Mesendoderm (in vitro differentiated cells): Measurements from ENCODE around the gene S1PR5. TPM values are rescaled to one million over a fixed set of nuclear protein-coding genes. Genes with fewer than 3 reads are reported as not detected.

Source experiments
- DNase-seq: peaks from one replicate; pipeline ENCODE4 v3.0.0; 2013
- H2AK5ac ChIP-seq: 2 replicates; pipeline ENCODE4 v1.6.1; 2013; ENCODE audit warnings: low read length, inconsistent platforms
- H2BK120ac ChIP-seq: 2 replicates; pipeline ENCODE4 v1.6.1; 2013; ENCODE audit warnings: low read depth, mild to moderate bottlenecking, low read length, moderate library complexity, mixed read lengths
- H2BK15ac ChIP-seq: replicated peaks from 2 replicates; pipeline ENCODE4 v1.6.1; 2013; ENCODE audit warnings: low read depth, mild to moderate bottlenecking, moderate library complexity
- H2BK5ac ChIP-seq: 2 replicates; pipeline ENCODE4 v1.6.1; 2013; ENCODE audit warnings: low read length, inconsistent platforms
- H3K18ac ChIP-seq: 2 replicates; pipeline ENCODE4 v1.6.1; 2013; ENCODE audit warnings: mild to moderate bottlenecking, low read length, mixed read lengths
- H3K23ac ChIP-seq: one replicate; pipeline ENCODE4 v1.6.1; 2013; ENCODE audit warnings: low read length
- H3K27ac ChIP-seq: 2 replicates; pipeline ENCODE4 v1.5.1; 2013; ENCODE audit warnings: low read depth, mild to moderate bottlenecking, inconsistent platforms, low read length, moderate library complexity
- H3K27me3 ChIP-seq: 2 replicates; pipeline ENCODE4 v1.6.1; 2013; ENCODE audit warnings: low read length, control low read depth, mild to moderate bottlenecking, inconsistent platforms; ENCODE audit not compliant: insufficient read depth, poor library complexity
- H3K36me3 ChIP-seq: 2 replicates; pipeline ENCODE4 v1.6.1; 2013; ENCODE audit warnings: low read length, inconsistent platforms; ENCODE audit not compliant: control insufficient read depth, insufficient read depth
- H3K4ac ChIP-seq: one replicate; pipeline ENCODE4 v1.6.1; 2013; ENCODE audit warnings: low read depth, mild to moderate bottlenecking, low read length, moderate library complexity
- H3K4me1 ChIP-seq: 2 replicates; pipeline ENCODE4 v1.6.1; 2013; ENCODE audit warnings: low read depth, low read length, inconsistent platforms; ENCODE audit not compliant: control insufficient read depth
- H3K4me2 ChIP-seq: 2 replicates; pipeline ENCODE4 v1.6.1; 2013; ENCODE audit warnings: low read length
- H3K4me3 ChIP-seq: 2 replicates; pipeline ENCODE4 v1.5.1; 2013; ENCODE audit warnings: mild to moderate bottlenecking, low read length
- H3K56ac ChIP-seq: one replicate; pipeline ENCODE4 v1.6.1; 2013; ENCODE audit warnings: low read length
- H3K79me1 ChIP-seq: 2 replicates; pipeline ENCODE4 v1.6.1; 2013; ENCODE audit warnings: low read length, inconsistent platforms
- H3K79me2 ChIP-seq: 2 replicates; pipeline ENCODE4 v1.6.1; 2013; ENCODE audit warnings: mild to moderate bottlenecking, low read length; ENCODE audit not compliant: control insufficient read depth, insufficient read depth
- H3K9ac ChIP-seq: 2 replicates; pipeline ENCODE4 v1.6.1; 2013; ENCODE audit warnings: low read length, inconsistent platforms
- H4K5ac ChIP-seq: one replicate; pipeline ENCODE4 v1.6.1; 2013; ENCODE audit warnings: low read length
- H4K8ac ChIP-seq: one replicate; pipeline ENCODE4 v1.6.1; 2013; ENCODE audit warnings: low read depth, mild to moderate bottlenecking, control low read depth, low read length, moderate library complexity
- WGBS: extraction: QIAGEN DNeasy Blood & Tissue Kit; methylation state at CpG from one replicate; pipeline ENCODE4 v1.1.7; 2013; ENCODE audit warnings: low lambda C conversion rate, missing lambda C conversion rate; ENCODE audit not compliant: insufficient coverage; ENCODE audit errors: extremely low coverage; 5-methylcytosine and 5-hydroxymethylcytosine counted together
- polyA plus RNA-seq, 2 experiments: library from polyadenylated mRNA; stranded (reverse); fragments of 200-250 nt; gene quantifications; one replicate each; pipeline ENCODE4 v1.2.3, GENCODE V29; 2013

Gene S1PR5, protein sequence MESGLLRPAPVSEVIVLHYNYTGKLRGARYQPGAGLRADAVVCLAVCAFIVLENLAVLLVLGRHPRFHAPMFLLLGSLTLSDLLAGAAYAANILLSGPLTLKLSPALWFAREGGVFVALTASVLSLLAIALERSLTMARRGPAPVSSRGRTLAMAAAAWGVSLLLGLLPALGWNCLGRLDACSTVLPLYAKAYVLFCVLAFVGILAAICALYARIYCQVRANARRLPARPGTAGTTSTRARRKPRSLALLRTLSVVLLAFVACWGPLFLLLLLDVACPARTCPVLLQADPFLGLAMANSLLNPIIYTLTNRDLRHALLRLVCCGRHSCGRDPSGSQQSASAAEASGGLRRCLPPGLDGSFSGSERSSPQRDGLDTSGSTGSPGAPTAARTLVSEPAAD
- 2.4 TPM for polyA plus RNA-seq (2013, experiment 1 of 2)
- 2.4 TPM for polyA plus RNA-seq (2013, experiment 2 of 2)

DNA sequence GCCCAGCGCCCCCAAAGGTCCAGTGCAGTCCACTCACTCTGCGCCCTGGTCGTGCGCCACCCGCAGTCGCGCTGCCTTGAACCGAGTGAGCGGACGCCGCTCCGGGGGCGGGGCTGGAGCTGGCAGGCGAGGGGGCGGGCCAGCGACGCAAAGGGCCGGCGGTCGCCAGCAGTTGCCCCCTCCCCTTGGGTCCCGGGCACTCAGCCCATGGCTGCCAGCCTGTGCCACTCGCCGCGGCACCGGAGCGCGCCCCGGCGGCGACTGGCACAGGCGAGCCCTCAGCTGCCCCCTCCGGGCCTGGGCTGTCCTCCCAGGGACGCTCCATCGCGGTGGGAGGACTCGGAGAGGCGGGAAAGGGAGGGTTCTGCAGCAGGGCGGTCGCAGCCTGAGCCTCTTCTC is at the start of gene S1PR5:
Gene S1PR5 (minus strand): TSS at position 87 of the 399 bp plus-strand sequence. CDS start 2,436 bp downstream, outside the sequence.
- H3K4me2 ChIP-seq: peak within 1 kb of the TSS; percentile 45
- peak; percentile 58 for DNase-seq
- H2BK120ac ChIP-seq: no peak within 1 kb of the TSS
- H4K5ac ChIP-seq: no peak within 1 kb of the TSS
- no peak within 1 kb of the TSS for H2BK15ac ChIP-seq
- H3K79me2 ChIP-seq: no peaks in the 10 kb centered on the region
- H3K23ac ChIP-seq: no peak within 1 kb of the TSS
- no CpG with 5 or more reads among the region's 39 CpGs for WGBS
- H3K27me3 ChIP-seq: no peaks in the 10 kb centered on the region
- H3K79me1 ChIP-seq: no peaks in the 10 kb centered on the region
- peaks cover 3% of the 10 kb centered on the region for H3K4me1 ChIP-seq
- H3K36me3 ChIP-seq: no peaks in the 10 kb centered on the region
- no peak within 1 kb of the TSS for H3K4ac ChIP-seq
- H2AK5ac ChIP-seq: no peak within 1 kb of the TSS
- no peak within 1 kb of the TSS for H4K8ac ChIP-seq
- H3K56ac ChIP-seq: peak within 1 kb of the TSS; percentile 93
- H3K27ac ChIP-seq: no peak within 1 kb of the TSS
- H3K4me3 ChIP-seq: peak within 1 kb of the TSS; percentile 73
- no peak within 1 kb of the TSS for H2BK5ac ChIP-seq
- peak within 1 kb of the TSS; percentile 12 for H3K18ac ChIP-seq
- H3K9ac ChIP-seq: peak within 1 kb of the TSS; percentile 83

DNA sequence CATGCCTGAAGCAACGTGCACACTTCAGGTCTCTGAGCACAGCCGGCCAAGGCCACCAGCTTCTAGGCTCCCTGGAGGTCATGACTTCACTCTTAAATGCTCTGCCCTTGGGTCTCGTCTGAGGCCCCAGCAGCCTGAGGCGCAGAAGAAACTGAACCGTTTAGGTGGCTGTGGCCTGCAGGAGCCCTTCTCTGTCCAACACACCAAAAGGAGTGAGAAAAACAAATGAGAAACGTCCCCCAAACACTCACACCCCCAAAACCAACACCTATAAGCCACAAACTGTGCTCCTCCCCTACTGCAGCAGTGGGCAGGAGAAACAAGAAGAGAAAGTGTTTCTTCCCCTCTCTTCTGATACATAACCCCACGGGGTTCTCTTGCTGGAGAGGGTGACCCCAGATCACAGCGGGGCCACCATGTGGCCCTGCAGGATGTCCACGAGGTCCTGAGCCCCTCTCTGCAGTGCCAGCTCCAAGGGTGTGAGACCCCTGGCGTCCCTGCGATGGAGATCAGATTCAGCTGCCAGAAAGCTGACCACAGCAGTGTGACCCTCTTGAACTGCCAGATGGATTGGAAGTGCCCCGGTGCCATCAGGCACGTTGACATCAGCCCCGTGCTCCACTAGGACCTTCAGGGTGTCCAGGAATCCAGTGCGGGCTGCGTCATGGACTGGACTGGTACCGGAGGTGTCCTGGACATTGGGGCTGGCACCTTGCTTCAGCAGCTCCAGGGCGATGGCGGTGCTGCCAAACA is 49.6 kb upstream of the S1PR5 start:
- no peak overlapping the region for H2BK120ac ChIP-seq
- H3K79me2 ChIP-seq: peaks cover 3% of the 10 kb centered on the region
- H2BK5ac ChIP-seq: no peak overlapping the region
- H4K8ac ChIP-seq: no peak overlapping the region
- no peaks in the 10 kb centered on the region for H3K36me3 ChIP-seq
- H4K5ac ChIP-seq: no peak overlapping the region
- no CpG with 5 or more reads among the region's 19 CpGs for WGBS
- no peak overlapping the region for H2AK5ac ChIP-seq
- no peaks in the 10 kb centered on the region for H3K27me3 ChIP-seq
- peaks cover 3% of the 10 kb centered on the region for H3K79me1 ChIP-seq
- H3K4me2 ChIP-seq: no peak overlapping the region
- H2BK15ac ChIP-seq: no peak overlapping the region
- H3K18ac ChIP-seq: no peak overlapping the region
- no peak overlapping the region for H3K9ac ChIP-seq
- DNase-seq: no peak
- H3K56ac ChIP-seq: no peak overlapping the region
- no peak overlapping the region for H3K23ac ChIP-seq
- H3K27ac ChIP-seq: no peak overlapping the region
- H3K4me3 ChIP-seq: no peak overlapping the region
- H3K4me1 ChIP-seq: peaks cover 2% of the 10 kb centered on the region
- no peak overlapping the region for H3K4ac ChIP-seq

DNA sequence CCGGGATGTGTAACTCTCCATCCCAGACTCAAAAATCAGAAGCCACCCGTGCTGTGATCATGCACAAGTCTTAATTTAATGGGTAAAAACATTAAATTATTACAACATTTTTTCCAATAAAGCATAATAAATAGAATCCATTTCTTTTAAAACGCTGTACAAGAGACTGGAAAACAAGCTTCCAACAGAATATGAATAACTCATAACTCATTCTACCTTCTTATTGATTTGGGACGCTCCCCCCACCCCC is 49.1 kb upstream of the S1PR5 start:
- Histone ChIP-seq H3K4ac (no peak overlapping the region), H3K36me3 (no peaks in the 10 kb centered on the region), H2BK120ac (no peak overlapping the region), H4K5ac (no peak overlapping the region), H3K27ac (no peak overlapping the region), H3K79me1 (peaks cover 3% of the 10 kb centered on the region), H2BK5ac (no peak overlapping the region), H4K8ac (no peak overlapping the region), H3K56ac (peak overlapping the region; percentile 74), H3K4me2 (peak overlapping the region; percentile 71), H2AK5ac (no peak overlapping the region), H3K9ac (peak overlapping the region; percentile 53), H3K18ac (no peak overlapping the region), H3K4me1 (peaks cover 2% of the 10 kb centered on the region), H3K27me3 (no peaks in the 10 kb centered on the region), H3K23ac (no peak overlapping the region), H2BK15ac (no peak overlapping the region), H3K4me3 (peak overlapping the region; percentile 28), H3K79me2 (peaks cover 3% of the 10 kb centered on the region)
- no peak for DNase-seq
- WGBS: no CpG with 5 or more reads among the region's 4 CpGs

DNA sequence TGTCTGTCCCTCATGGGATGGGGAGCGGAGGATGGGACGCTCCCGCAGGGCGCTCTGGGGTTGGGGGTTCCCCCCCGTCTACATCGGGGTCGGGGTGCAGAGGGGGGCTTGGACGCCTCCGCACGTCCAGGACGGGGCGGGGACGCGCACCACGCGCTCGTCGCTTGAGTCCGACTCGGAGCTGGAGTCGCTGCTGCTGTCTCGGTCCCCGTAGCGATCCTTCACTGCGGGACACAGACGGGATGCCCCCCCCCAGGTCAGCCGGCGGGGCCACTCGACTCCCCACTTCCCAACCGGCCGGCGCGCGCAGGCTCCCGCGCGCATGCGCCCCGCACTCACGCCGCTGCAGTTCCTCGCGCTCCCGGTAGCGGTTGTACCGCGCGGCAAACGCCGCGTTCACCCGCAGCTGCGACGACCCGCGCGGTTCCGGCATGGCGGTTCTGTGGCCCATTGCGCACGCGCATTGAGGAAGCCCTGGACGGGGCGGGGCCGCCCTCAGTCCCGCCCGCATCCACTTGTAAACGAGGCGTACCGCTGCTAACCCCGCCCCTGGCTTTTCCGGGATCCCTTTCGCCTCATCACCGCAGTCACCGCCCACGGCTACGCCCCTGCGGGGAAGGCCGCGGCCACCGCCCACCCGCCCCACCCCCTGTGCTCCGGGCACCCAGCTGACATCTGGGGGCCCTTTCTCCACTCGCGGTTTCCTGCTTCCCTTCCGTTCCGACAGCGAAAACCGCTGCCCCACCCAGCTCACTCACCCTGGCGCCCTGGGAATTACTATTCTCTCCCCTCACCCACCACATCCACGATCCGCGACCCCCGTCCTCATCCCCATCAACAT is 48.5 kb upstream of the S1PR5 start, which contains the start of gene KRI1:
Gene KRI1 (minus strand): TSS at position 444 of the 841 bp plus-strand sequence. CDS start 11 bp downstream, at position 433.
- peak; percentile 96 for DNase-seq
- H3K4me1 ChIP-seq: peaks cover 2% of the 10 kb centered on the region
- no peaks in the 10 kb centered on the region for H3K27me3 ChIP-seq
- no peak within 1 kb of the TSS for H2BK15ac ChIP-seq
- H4K5ac ChIP-seq: no peak within 1 kb of the TSS
- peak within 1 kb of the TSS; percentile 80 for H3K23ac ChIP-seq
- no peak within 1 kb of the TSS for H4K8ac ChIP-seq
- H2BK5ac ChIP-seq: no peak within 1 kb of the TSS
- H3K9ac ChIP-seq: peak within 1 kb of the TSS; percentile 95
- peak within 1 kb of the TSS; percentile 82 for H3K4ac ChIP-seq
- no CpG with 5 or more reads among the region's 94 CpGs for WGBS
- peak within 1 kb of the TSS; percentile 80 for H3K18ac ChIP-seq
- no peak within 1 kb of the TSS for H2BK120ac ChIP-seq
- no peak within 1 kb of the TSS for H2AK5ac ChIP-seq
- H3K79me1 ChIP-seq: peaks cover 3% of the 10 kb centered on the region
- peak within 1 kb of the TSS; percentile 91 for H3K27ac ChIP-seq
- H3K79me2 ChIP-seq: peaks cover 3% of the 10 kb centered on the region
- no peaks in the 10 kb centered on the region for H3K36me3 ChIP-seq
- H3K4me3 ChIP-seq: peak within 1 kb of the TSS; percentile 83
- peak within 1 kb of the TSS; percentile 80 for H3K4me2 ChIP-seq
- peak within 1 kb of the TSS; percentile 97 for H3K56ac ChIP-seq

DNA sequence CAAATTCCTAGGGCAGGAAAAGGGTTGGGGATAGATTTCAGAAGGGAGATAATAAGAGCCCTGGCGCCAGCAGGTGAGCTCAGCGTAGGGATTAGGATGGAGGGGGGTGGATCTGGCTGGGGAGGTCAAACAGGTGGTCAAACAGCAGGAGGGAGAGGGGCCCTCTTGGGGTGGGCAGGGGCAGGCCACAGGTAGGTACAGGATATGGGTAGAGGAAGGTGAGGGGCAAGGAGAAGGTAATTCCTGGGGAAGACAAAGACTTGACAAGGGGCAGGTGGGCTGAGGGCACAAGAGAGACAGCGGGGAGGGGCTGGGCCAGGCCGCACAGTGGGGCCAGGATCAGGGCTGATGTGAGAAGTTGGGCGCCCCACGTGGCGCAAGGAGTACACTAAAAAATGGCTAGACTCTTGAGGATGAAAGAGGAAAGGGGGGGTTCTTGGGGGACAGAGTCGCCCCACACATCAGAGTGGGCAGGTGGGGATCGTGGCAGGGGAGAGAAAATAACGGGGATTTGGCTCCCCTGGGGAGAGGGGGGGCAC is 47.9 kb upstream of the S1PR5 start:
- H3K4me2 ChIP-seq: peak overlapping the region; percentile 80
- H3K4me3 ChIP-seq: peak overlapping the region; percentile 83
- peak overlapping the region; percentile 80 for H3K23ac ChIP-seq
- no peak overlapping the region for H2BK5ac ChIP-seq
- no peak overlapping the region for H4K5ac ChIP-seq
- no peaks in the 10 kb centered on the region for H3K27me3 ChIP-seq
- peaks cover 3% of the 10 kb centered on the region for H3K36me3 ChIP-seq
- peak overlapping the region; percentile 82 for H3K4ac ChIP-seq
- peak; percentile 77 for DNase-seq
- H2AK5ac ChIP-seq: no peak overlapping the region
- WGBS: no CpG with 5 or more reads among the region's 10 CpGs
- H3K56ac ChIP-seq: peak overlapping the region; percentile 97
- no peak overlapping the region for H2BK120ac ChIP-seq
- H2BK15ac ChIP-seq: no peak overlapping the region
- peak overlapping the region; percentile 91 for H3K27ac ChIP-seq
- H3K9ac ChIP-seq: peak overlapping the region; percentile 95
- peaks cover 3% of the 10 kb centered on the region for H3K79me2 ChIP-seq
- H4K8ac ChIP-seq: no peak overlapping the region
- peaks cover 2% of the 10 kb centered on the region for H3K4me1 ChIP-seq
- peak overlapping the region; percentile 80 for H3K18ac ChIP-seq
- H3K79me1 ChIP-seq: peaks cover 3% of the 10 kb centered on the region
